ENCODE measurements around the gene LY6G5B.
A peak's percentile ranks its signal among the peaks of the same experiment; 100 is the strongest.

Gene LY6G5B

DNA sequence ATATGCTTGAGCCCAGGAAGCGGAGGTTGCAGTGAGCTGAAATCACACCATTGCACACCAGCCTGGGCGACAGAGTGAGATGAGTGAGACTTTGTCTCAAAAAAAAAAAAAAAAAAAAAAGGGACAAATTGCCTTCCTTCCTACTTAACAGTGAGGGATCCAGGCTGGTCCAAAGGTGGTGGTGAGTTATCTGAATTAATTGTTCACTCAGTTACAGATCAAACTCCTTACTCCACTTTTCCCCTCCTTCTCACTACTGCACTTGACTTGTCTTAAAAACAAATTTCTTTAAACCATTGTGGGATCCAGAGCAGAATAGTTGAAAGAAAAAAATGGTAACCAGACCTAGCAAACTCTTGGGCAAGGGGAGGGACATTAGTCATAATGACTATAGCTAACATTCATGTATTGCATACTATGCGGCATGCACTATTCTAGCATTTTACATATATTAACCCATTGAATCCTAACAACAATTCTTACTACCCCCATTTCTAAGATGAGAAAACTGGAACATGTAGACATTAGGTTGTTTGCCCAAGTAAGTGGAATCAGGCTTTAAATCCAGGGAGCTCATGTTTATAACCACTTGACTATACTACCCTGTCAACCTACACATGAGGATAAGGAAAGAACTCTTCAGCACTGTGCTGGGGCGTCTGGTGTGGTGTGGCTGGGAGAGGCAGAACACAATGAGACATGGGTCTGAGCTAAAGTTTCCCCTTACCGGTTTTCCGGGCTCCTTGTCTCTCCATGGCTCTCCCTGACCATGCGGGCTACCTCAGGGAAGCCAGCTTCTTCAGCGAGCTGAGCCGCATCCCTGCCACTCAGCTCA is 6.4 kb upstream of the LY6G5B start:
- DNase-seq: no peak

DNA sequence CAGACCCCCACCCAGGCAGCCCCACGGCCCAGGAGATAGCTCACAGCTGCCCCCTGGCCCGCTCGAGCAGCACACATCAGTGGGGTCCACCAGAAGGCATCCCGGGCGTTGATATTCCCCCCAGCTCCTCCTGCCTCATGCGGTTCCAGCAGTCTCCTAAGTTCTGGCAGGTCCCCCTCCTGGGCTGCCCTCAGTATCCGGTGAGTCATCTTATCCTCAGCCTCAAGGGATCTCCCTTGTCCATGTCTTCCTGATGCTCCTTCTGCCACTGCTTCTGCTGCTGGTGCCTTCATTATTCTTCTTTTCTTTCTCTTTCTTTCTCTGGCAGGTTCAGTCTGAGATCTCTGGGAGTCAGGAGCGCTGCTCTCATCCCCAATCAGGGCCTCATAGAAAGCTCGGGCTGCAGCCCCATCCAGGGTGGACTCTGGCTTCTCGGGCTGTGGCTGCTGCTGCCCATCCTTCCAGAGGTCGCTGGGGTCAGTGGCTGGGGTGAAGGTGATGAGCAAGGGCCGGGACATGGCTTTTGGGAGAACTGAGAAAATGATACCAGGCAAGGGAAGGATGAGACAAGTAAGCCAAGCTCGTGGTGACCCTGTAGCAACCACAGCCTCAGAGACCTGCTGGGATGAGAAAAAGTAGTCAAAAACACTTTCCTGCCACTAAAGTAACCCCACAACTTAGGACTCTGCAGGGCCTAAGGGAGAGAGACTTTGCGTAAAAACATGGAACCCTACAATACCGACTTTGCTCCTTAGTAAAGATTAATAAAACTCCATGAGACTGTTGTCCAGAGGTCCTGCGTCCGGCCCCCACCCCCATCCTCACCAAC is 5.6 kb upstream of the LY6G5B start:
- no peak for DNase-seq

DNA sequence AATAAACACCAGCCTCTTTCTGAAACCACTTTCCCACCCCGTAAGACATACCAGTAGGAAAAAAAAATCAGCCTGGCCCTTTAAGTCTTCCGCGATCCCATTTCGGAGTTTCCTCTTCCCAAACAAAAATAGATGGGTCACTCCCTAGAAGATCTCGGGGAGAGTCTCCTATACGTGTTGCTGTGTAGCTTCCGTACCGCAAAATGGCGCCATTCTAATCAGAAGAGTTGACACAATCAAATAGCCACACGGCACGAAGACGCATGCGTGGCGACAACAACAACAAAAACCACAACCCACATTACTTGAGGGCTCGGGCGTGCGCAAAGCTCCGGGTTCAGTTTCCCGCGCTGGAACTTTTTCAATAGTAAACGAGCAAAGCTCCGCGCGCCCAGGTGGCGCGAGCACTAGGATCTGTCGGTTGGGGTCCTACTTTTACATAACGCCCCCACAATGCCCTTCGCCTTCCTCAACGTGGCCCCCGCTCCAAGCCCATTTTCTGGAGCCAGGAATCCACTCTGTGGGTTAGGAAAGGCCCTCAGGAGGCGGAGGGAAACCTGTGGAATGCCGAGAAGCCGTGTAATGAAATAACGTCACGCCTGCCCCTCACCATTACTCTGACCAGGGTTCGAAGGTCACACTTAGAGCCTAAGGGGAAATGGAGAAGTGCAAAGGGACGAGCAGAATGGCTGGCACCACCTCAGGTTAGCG is 4.8 kb upstream of the LY6G5B start, which contains the start of gene GPANK1:
TSS of gene GPANK1 (minus strand) at position 208 of the 711 bp plus-strand sequence. CDS start 519 bp downstream, outside the sequence.
- peak; percentile 82 for DNase-seq

DNA sequence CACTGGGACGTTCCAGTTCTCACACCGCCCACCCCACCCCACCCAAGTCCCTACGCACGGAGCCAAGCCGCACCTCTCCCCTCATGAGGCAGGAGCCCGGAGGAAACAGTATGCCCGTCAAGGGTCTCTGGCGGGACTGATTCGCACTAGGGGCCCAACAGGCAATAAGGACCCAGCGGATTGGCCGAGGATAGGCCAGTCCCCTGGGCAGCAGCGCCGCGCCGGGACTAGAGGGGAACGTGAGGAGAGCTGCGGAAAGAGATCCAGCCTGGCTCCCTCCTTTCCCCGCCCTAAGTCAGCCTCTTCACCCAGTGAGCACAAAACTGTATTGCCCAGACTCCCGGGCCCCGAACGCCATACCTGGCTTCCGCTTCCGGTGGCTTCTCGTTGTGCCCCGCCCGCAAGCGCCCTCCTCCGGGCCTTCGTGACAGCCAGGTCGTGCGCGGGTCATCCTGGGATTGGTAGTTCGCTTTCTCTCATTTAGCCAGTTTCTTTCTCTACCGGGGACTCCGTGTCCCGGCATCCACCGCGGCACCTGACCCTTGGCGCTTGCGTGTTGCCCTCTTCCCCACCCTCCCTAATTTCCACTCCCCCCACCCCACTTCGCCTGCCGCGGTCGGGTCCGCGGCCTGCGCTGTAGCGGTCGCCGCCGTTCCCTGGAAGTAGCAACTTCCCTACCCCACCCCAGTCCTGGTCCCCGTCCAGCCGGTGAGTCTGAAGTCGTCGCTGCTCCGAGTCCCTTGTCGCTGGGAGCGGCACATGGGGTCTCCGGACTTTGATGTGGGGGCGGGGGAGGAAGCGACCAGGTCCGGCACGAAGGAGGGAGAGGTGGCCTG is 4.1 kb upstream of the LY6G5B start, which contains the start of gene CSNK2B:
TSS of gene CSNK2B (plus strand) at position 580 of the 836 bp plus-strand sequence. CDS start 752 bp downstream, outside the sequence.
- DNase-seq: peak; percentile 95

DNA sequence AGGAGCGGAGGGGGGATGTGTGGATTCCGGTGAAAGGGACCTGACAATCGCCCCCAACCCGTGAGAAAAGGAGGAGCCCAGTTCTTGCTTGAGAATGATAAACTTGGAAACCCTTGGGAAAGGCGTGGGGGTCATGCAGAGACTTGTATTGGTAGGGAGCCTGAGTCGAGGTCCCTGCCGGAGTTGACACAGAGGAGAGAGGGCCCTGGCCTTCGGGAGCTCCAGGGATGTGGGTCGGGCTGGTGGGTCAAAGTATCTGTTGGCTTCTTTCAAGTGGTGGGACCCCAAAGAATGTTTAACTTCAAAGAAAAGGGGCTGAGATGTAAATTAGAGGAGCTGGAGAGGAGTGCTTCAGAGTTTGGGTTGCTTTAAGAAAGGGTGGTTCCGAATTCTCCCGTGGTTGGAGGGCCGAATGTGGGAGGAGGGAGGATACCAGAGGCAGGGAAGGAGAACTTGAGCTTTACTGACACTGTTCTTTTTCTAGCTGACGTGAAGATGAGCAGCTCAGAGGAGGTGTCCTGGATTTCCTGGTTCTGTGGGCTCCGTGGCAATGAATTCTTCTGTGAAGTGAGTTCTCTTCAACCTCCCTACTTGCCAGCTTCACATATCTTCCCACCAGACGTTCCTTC is 3.3 kb upstream of the LY6G5B start:
- no peak for DNase-seq

DNA sequence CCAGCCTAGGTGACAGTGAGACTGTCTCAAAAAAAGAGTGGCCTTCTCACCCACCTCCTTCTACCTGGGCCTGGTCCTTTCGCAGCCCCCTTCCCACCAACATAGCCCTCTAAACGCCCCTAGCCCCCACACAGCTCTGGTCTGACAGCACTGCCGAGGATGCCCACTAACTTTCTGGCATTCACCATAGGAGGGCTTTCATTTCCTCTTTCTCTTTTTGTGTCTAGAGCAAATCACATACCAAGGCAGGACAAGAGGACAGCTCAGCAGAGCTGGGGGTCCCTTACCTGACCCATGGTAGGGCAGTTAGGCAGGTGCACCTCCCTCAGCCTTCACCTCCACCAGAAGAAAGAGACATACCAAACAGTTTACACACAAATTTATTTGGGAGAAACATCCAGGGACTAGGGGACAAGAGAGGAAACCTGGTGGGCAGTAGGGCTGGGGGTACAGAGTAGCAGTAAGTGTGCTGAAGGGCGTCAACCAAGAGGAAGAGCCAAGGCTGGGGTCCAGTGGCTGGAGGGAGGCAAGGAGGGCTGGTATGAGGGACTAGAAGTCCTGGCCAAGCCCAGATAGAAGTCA is 6.6 kb downstream of the LY6G5B start:
- DNase-seq: no peak

DNA sequence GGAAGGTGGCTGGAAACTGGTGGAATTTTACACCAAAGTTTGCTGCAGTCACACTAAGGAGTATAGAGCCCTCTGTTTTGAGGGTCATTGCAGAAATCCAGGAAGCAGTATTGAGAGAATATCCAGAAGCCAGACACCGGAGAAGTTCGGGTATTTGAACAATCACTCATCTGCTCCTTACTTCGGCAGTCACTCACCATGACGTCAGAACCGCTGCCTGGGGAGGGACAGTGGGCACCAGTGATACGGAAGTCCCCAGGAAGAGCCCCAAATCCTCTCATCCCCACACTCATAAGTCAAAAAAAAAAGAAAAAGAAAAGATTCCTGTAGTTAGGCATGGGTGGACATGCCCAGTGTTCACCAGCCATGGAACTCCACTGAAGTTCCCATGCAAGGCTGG is 7.1 kb downstream of the LY6G5B start:
- DNase-seq: no peak

DNA sequence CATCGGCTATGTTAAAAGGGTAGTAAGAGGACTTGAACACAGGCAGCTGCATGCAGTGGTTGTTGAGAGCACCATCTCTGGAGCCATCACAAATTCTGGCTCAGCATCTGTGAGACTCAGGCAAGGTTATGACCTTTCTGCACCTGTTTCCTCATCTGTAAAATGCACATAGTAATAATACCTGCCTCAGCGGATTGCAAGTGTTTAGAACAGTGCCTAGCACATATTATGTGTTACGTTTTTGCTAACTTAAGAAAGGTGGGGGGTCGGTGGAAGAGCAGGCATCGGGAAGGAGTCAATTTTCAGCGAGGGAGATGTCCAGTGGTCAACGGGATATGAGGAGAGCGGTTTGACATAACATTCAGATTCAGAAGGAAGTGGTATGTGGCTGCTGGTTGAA is 8.2 kb downstream of the LY6G5B start:
- no peak for DNase-seq

DNA sequence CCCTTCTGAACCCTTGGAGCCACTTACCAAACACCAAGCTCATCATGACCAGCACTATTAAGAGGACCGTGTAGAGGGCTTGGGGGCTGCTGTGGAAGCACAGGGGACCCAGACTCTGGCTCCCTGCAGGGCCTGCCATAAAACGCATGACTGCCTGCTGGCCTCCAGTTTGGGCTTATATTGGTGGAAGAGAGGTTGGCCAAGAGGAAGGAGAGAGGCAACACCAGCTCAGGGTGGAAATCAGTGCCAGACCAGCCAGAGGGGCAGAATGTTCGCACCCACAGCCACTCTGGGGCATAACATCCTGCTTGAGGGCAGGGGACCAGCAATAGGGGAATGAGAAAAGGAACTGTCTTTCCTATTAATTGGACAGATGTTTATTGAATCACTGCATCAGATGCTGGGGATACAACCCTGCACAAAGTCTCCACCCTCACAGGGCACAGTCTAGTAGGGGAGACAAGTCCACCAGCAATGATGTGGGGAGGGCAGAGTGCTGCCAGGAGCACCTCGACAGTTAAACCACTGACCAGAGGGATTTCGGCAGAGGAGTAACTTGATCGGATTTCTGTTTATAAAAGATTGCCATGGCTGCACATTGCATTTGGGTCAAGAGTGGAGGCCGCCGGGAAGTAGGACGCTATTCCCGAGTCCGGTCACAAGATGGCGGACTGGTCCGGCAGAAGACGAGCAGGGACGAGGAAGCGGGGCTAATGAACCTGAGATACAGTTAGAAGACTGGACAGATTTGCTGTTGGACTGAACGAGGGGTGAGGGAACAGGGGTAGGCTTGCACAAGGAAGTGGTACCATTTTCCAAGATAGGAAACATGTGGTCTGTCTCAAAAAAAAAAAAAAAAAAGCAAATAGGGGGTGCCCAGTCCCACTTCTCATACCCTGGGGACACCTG is 10.7 kb downstream of the LY6G5B start, which contains the start of gene LY6G5C:
TSS of gene LY6G5C (minus strand) at position 842 of the 909 bp plus-strand sequence. CDS start at position 148, 694 bp downstream.
- DNase-seq: peak; percentile 60

DNA sequence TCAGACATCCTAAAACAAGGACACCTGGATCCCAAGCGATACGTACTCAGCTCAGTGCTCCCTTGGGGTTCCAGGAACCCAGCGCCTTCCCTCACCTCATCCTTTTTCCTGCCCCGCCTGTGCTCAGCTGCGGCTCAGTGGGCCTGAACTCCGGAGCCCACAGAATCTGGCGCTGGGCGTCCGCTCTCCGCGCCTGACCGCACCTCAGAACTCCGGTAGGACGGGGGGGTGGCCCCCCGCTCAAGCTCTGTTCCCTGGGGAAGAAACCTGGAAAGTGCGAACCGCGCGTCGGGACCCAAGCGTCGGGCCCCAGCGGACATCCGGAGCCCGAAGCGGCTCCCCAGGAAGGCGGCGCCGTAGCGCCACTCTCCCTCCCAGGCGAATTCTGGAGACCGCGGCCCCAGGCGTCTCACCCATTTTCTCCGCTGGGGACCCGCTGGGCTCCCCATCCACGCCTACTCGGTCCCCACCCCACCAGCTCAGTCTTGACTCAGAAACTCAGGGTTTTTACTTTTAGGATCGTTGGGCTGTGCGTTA is 11.4 kb downstream of the LY6G5B start:
- peak; percentile 41 for DNase-seq

DNA sequence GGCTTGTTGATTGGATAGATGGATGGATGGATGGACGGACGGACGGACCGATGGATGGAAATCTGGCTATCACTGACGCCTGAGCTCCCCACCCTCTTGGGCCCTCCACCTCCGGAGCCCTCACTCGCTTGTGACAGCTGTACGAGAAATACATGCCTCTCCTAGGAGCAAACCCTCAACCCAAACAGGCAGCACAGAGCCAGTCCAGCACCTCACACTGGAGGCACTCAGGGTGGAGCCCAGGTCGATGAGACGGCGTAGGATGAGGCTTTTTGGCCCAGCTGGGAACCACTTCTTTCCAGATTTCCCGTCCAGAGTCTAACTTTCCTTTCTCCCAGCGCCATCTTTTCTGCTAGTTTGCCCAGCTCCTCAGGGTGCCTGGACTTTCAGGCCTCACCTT is 13.8 kb downstream of the LY6G5B start:
- DNase-seq: no peak

DNA sequence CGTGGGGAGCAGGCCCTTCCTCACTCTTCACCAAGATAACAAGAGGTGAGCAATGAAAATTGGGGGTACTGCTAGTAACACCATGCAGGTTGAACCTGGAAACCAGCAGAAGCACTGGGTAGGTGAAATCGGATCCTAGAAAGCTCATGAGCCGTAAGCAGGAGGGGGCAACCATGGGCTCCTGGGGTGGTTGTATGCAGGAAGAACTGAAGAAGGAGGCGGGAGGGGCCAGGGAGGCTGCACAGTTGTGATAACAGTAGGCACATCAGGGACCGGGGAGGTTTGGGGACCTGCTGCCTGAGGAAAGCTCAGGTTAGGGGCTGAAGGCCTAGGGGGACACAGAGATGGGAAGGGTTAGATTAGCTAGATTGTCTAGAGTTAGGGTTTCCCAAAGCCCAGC is 16.7 kb downstream of the LY6G5B start:
- DNase-seq: no peak

DNA sequence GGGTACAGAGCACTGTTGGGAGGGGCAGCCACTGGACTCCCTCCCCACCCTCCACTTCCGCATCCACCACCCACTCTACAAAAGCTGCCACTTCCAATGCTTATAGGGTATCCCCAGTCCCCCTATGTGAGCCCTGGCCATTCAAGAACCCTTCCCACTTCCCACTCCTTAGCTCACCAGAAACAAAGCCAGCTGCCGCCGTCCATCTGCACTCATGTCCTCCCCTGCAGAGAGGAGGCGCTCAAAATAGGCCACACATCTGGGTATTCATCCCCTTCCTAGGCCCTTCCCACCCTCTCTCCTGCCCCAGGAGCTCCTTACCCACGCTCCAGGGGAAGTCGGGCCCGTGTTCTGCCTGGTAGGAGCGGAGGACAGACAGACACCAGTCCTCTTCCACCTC is 17.5 kb downstream of the LY6G5B start:
- DNase-seq: no peak

DNA sequence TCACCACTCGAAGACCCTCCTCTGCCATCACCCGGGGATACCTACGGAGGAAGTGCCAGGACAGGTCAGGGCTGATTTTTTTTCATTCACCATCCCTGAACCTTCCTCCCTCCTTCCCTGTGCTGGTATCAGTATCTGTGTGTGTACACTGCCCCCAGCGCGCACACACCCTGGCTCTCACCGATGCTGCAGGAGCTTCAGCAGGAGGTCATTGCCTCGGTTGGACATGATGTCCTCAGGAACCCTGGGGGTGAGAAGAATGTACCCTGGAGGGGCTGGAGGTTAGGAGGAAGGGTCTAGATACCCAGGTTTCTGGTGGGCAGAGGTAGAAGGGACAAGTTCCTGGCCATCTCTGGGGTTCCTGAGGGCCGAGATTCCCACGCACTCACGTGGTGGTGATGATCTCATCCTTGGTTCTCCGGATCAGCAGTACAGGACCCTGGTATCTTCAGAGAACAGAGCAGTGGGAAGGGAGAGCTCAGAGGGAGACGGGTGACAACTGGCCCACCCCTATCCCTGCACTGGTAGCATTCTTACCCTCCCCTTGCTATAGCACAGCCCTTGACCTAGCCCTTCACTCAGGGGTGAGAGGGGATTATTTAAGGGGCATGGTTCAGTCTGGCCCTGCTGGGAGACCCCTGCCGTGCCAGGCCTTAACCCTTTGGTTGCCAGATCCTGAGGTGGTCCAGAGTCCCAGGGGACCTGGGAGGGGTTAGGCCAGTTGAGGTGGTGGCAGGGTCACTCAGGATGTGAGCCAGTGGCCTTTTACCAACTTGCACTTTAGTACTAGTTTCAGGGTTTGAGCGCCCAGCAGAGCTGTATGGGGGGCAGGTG is 18.3 kb downstream of the LY6G5B start:
- DNase-seq: no peak

DNA sequence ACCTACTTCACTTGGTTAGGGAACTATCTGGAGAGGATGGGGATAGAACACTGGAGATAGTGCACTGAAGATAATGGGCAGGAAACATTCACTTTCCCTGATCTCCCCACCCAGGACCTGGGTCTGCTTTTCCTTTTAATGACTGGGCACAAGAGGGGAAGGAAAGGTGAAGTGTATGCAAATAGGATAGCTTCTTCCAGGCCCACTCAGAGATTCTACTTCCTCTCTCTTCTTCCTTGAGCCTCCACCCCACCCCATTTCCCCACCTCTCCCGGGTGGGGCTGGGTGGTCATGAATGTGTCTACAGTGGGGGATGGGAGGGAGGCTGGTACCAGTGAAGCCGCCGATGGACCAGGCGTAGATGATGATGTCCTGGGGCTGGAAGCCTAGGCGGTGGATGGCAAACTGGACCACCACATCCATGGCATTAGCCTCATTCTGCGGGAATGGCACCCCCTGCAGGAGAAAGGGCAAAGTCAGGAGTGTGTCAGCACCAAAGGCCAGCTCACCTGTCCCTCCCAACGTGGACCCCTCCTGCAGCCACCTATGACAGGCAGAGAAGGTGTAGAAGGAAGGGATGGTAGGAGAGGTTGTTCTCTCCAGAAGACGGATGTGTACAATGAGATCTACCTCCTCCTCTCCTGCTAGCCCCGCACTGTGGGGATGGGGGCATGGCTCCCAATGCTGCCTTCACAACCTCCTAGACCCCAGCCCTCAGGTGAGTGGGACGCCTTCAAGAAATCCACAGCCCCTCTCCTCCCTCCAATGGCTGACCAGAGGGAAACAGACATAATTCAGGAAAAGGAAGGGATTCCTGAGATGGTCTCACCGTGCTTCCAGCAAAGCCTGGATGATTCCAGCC is 19.7 kb downstream of the LY6G5B start:
- no peak for DNase-seq

DNA sequence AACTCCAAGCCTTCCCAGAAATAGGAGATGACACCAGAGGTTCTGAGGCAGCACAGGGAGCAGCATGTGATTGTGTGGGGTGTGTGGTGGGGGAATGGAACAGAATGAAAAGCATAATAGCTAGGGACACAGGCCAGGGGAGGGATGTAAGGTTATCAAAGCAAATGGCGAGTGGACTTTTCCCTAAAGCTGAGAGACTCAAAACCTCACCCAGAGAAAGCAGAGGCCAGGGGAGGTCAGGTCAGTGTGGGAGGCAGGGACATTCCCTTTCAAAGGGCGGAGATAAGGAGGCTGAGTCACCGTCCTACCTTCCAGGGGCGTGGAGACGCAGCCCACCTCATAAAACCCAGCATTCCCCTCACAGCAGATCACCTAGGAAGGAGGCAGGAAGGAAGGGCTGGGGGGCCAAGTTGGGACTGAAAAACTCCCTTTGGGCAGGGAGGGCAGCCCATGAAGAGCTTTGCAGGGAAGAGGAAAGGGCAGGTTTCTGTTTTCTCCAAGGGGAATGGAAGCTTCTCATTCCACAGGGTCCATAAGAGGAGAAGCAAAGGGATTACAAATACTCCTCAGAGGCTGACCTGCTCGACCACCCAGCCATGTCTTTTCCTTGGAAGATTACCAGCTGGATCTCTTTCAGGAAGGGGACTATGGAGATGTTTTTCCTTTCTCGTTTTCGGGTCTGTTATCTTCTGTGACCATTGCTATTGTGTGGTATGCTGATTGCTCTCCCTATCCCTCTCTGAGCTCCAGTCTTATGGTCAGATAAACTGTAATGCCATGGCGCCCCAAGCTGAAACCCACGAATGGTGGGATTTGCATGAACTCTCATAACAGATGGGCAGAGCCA is 20.7 kb downstream of the LY6G5B start:
- DNase-seq: no peak

DNA sequence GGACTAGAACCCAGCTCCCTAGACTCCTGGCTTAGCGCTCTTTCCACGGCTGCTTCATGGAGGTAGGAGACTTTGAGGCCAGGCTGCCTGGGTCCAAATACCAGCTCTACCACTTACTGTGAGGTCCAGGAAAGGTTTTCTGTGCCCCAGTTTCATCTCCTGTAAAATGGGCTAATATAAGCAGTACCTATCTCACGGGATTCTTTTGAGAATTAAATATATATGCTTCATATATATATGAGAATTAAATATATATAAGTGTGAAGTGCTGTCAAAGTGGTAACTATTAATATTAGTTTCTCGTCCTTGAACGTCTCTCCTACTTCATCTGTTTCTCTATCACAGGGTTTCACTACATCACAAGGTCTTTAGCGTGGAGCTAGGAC is 21.3 kb downstream of the LY6G5B start:
- DNase-seq: no peak

Measured in stimulated activated CD4-positive, alpha-beta T cell treated with anti-CD3 and anti-CD28 coated beads, Interleukin-12 subunit alpha, Interleukin-12 subunit beta, amount 100 ng/mL, for 4 hours (primary cell).